HEK293T (cell line): ENCODE data around the gene SYT7.

Experiments used
- CTCF ChIA-PET: fragments of 350-600 bp; formaldehyde crosslinking; extraction: SDS; loops from one replicate; lab custom pipeline; 2021; ENCODE audit warnings: antibody characterized with exemption, inconsistent platforms; lab: Yijun Ruan, JAX
- POLR2A ChIA-PET: fragments of 350-600 bp; formaldehyde crosslinking; extraction: SDS; loops from one replicate; lab custom pipeline; 2020; ENCODE audit warnings: antibody characterized with exemption, inconsistent platforms; lab: Yijun Ruan, JAX
- DNase-seq: peaks from one replicate; pipeline ENCODE4 v3.0.0; 2012; ENCODE audit warnings: mixed read lengths; ENCODE audit errors: extremely low spot score
- ARNT ChIP-seq: fragments of 450-650 bp; IDR thresholded peaks from 2 replicates; pipeline ENCODE4 v1.6.1; 2017; ENCODE audit warnings: mild to moderate bottlenecking
- BHLHE40 ChIP-seq: fragments of 450-650 bp; IDR thresholded peaks from 2 replicates; pipeline ENCODE4 v1.6.1; 2016; ENCODE audit warnings: mild to moderate bottlenecking, moderate library complexity, borderline replicate concordance
- CTBP1 ChIP-seq: fragments of 450-650 bp; IDR thresholded peaks from 2 replicates; pipeline ENCODE4 v1.6.1; 2016; ENCODE audit warnings: borderline replicate concordance
- ELF4 ChIP-seq: fragments of 450-650 bp; IDR thresholded peaks from 2 replicates; pipeline ENCODE4 v1.6.1; 2017; ENCODE audit warnings: antibody characterized with exemption
- FOXA1 ChIP-seq: fragments of 450-650 bp; IDR thresholded peaks from 2 replicates; pipeline ENCODE4 v1.6.1; 2016; ENCODE audit warnings: mild to moderate bottlenecking
- FOXK2 ChIP-seq: fragments of 450-650 bp; IDR thresholded peaks from 2 replicates; pipeline ENCODE4 v1.6.1; 2016; ENCODE audit warnings: mild to moderate bottlenecking
- FOXM1 ChIP-seq: fragments of 450-650 bp; IDR thresholded peaks from 2 replicates; pipeline ENCODE4 v1.6.1; 2017; ENCODE audit warnings: mild to moderate bottlenecking, borderline replicate concordance
- HDGF ChIP-seq: fragments of 450-650 bp; IDR thresholded peaks from 2 replicates; pipeline ENCODE4 v1.6.1; 2017; ENCODE audit warnings: antibody characterized with exemption, borderline replicate concordance
- L3MBTL2 ChIP-seq: fragments of 450-650 bp; conservative IDR thresholded peaks from 2 replicates; pipeline ENCODE4 v1.6.1; 2016; ENCODE audit warnings: mild to moderate bottlenecking
- LEF1 ChIP-seq: fragments of 450-650 bp; IDR thresholded peaks from 2 replicates; pipeline ENCODE4 v1.6.1; 2017; ENCODE audit warnings: mild to moderate bottlenecking, borderline replicate concordance
- NFRKB ChIP-seq: fragments of 450-650 bp; IDR thresholded peaks from 2 replicates; pipeline ENCODE4 v1.6.1; 2016; ENCODE audit warnings: mild to moderate bottlenecking, moderate library complexity
- PKNOX1 ChIP-seq: fragments of 450-650 bp; IDR thresholded peaks from 2 replicates; pipeline ENCODE4 v1.6.1; 2016
- SP1 ChIP-seq: fragments of 450-650 bp; IDR thresholded peaks from 2 replicates; pipeline ENCODE4 v1.6.1; 2017
- SUZ12 ChIP-seq: fragments of 450-650 bp; IDR thresholded peaks from 2 replicates; pipeline ENCODE4 v1.6.1; 2016; ENCODE audit warnings: mild to moderate bottlenecking
- TARDBP ChIP-seq: fragments of 450-650 bp; IDR thresholded peaks from 2 replicates; pipeline ENCODE4 v1.6.1; 2016
- ZNF384 ChIP-seq: fragments of 450-650 bp; IDR thresholded peaks from 2 replicates; pipeline ENCODE4 v1.6.1; 2016

SYT7 gene

GRCh38 chr11:61550665-61551227, 30.1 kb downstream of the SYT7 start:
- CTCF ChIA-PET: interaction anchor here (0.7 kb wide), 1 partner anchor 16 kb away, joined by 3 read pairs; no protein-coding TSS in a partner anchor

GRCh38 chr11:61549662-61550568, 31.0 kb downstream of the SYT7 start:
- TF ChIP-seq SP1 (no peak), ZNF384 (no peak), LEF1 (no peak), FOXA1 (no peak), TARDBP (no peak), FOXM1 (no peak), ARNT (no peak), NFRKB (no peak), FOXK2 (no peak), CTBP1 (no peak), ELF4 (no peak), BHLHE40 (no peak)
- CTCF ChIA-PET: interaction anchor here (0.8 kb wide), 1 partner anchor 18 kb away, joined by 5 read pairs; no protein-coding TSS in a partner anchor
- POLR2A ChIA-PET: no interaction called here
- no peak for DNase-seq

More at GRCh38 chr11:61550665-61551227, 30.1 kb downstream of the SYT7 start:
- POLR2A ChIA-PET: no interaction called here
- TF ChIP-seq FOXM1: no peak
- no peak for TF ChIP-seq HDGF
- TF ChIP-seq SP1: no peak
- TF ChIP-seq FOXA1: no peak
- no peak for TF ChIP-seq NFRKB
- no peak for TF ChIP-seq L3MBTL2
- no peak for TF ChIP-seq TARDBP
- no peak for TF ChIP-seq ELF4
- no peak for TF ChIP-seq BHLHE40
- no peak for DNase-seq

- POLR2A ChIA-PET: no interaction called here
These were observed 31.7 kb downstream of the SYT7 start for GRCh38 chr11:61549177-61549576.

GRCh38 chr11:61547246-61547645, 33.6 kb downstream of the SYT7 start:
- DNase-seq: no peak
- ChIA-PET POLR2A (no interaction called here), CTCF (interaction anchor here (0.6 kb wide), 1 partner anchor 70 kb away, joined by 3 read pairs; no protein-coding TSS in a partner anchor)
- TF ChIP-seq FOXM1 (no peak), NFRKB (no peak), ZNF384 (no peak), ELF4 (no peak), L3MBTL2 (no peak), SUZ12 (no peak), PKNOX1 (no peak), SP1 (no peak), LEF1 (no peak), BHLHE40 (no peak), CTBP1 (no peak), FOXA1 (no peak), TARDBP (no peak), ARNT (no peak), HDGF (no peak), FOXK2 (no peak)

More at GRCh38 chr11:61549177-61549576, 31.7 kb downstream of the SYT7 start:
- CTCF ChIA-PET: interaction anchor here (0.8 kb wide), 1 partner anchor 18 kb away, joined by 5 read pairs; no protein-coding TSS in a partner anchor
- TF ChIP-seq ZNF384 (no peak), NFRKB (no peak)
- no peak for DNase-seq

- no peak for DNase-seq
- ChIA-PET POLR2A (no interaction called here), CTCF (interaction anchor here (0.6 kb wide), 1 partner anchor 70 kb away, joined by 3 read pairs; no protein-coding TSS in a partner anchor)
- TF ChIP-seq SUZ12 (no peak), FOXK2 (no peak), NFRKB (no peak), ELF4 (no peak), ZNF384 (no peak)
These were observed 34.2 kb downstream of the SYT7 start for GRCh38 chr11:61546663-61547062.

GRCh38 chr11:61545921-61546320, 35.0 kb downstream of the SYT7 start:
- no peak for DNase-seq
- no peak for TF ChIP-seq PKNOX1
- TF ChIP-seq TARDBP: no peak
- TF ChIP-seq BHLHE40: no peak
- no peak for TF ChIP-seq ELF4
- TF ChIP-seq LEF1: no peak
- TF ChIP-seq ZNF384: no peak
- no peak for TF ChIP-seq CTBP1
- TF ChIP-seq FOXA1: no peak
- TF ChIP-seq L3MBTL2: no peak
- no peak for TF ChIP-seq HDGF
- no peak for TF ChIP-seq FOXK2
- POLR2A ChIA-PET: no interaction called here
- CTCF ChIA-PET: interaction anchor here (1.5 kb wide), 2 partner anchors 14 to 33 kb away, joined by 5 to 7 read pairs; no protein-coding TSS in a partner anchor
